Neural progenitor cell (in vitro differentiated cells): Measurements from ENCODE around the gene PTCD2. TPM values are rescaled to one million over a fixed set of nuclear protein-coding genes. Genes with fewer than 3 reads are reported as not detected.

Experiments used
- DNase-seq: peaks from one replicate; pipeline ENCODE4 v3.0.0-alpha.2; 2016; ENCODE audit warnings: low spot score
- H2AFZ ChIP-seq: fragments of 200-600 bp; sonication (generic); replicated peaks from 2 replicates; pipeline ENCODE4 v1.6.1; 2016; ENCODE audit warnings: antibody characterized with exemption
- H3F3A ChIP-seq: fragments of 200-600 bp; sonication (generic); 2 replicates; pipeline ENCODE4 v1.6.1; 2016; ENCODE audit warnings: antibody characterized with exemption, low read depth
- H3K27ac ChIP-seq: fragments of 200-600 bp; sonication (generic); 2 replicates; pipeline ENCODE4 v1.5.1; 2016; ENCODE audit warnings: mild to moderate bottlenecking
- H3K27me3 ChIP-seq: fragments of 200-600 bp; sonication (generic); 2 replicates; pipeline ENCODE4 v1.6.1; 2016; ENCODE audit warnings: mild to moderate bottlenecking, moderate library complexity
- H3K36me3 ChIP-seq: fragments of 200-600 bp; sonication (generic); 2 replicates; pipeline ENCODE4 v1.5.1; 2016
- H3K4me1 ChIP-seq: fragments of 200-600 bp; sonication (generic); 2 replicates; pipeline ENCODE4 v1.6.1; 2016; ENCODE audit warnings: mixed run types
- H3K4me2 ChIP-seq: fragments of 200-600 bp; sonication (generic); 2 replicates; pipeline ENCODE4 v1.6.1; 2016
- H3K4me3 ChIP-seq: fragments of 200-600 bp; sonication (generic); 2 replicates; pipeline ENCODE4 v1.5.1; 2016
- H3K79me2 ChIP-seq: fragments of 200-600 bp; sonication (generic); 2 replicates; pipeline ENCODE4 v1.6.1; 2016; ENCODE audit warnings: low read depth
- H3K9ac ChIP-seq: fragments of 200-600 bp; sonication (generic); 2 replicates; pipeline ENCODE4 v1.6.1; 2016
- H3K9me3 ChIP-seq: fragments of 200-600 bp; sonication (generic); 2 replicates; pipeline ENCODE4 v1.5.1; 2016; ENCODE audit warnings: low read depth
- H4K20me1 ChIP-seq: fragments of 200-600 bp; sonication (generic); 2 replicates; pipeline ENCODE4 v1.6.1; 2016; ENCODE audit warnings: low read depth
- H3K27ac Mint-ChIP-seq: 3 replicates; pipeline ENCODE4 v1.8.0; 2021; ENCODE audit warnings: mixed read lengths
- H3K27me3 Mint-ChIP-seq: 2 replicates; pipeline ENCODE4 v1.8.0; 2022; ENCODE audit warnings: low read depth, mild to moderate bottlenecking, inconsistent platforms, moderate library complexity, mixed read lengths; ENCODE audit not compliant: insufficient read depth
- H3K36me3 Mint-ChIP-seq: 3 replicates; pipeline ENCODE4 v1.8.0; 2021; ENCODE audit warnings: mixed read lengths
- H3K4me1 Mint-ChIP-seq: 3 replicates; pipeline ENCODE4 v1.8.0; 2021; ENCODE audit warnings: mixed read lengths
- H3K4me3 Mint-ChIP-seq: 3 replicates; pipeline ENCODE4 v1.8.0; 2021; ENCODE audit warnings: mild to moderate bottlenecking, moderate library complexity, mixed read lengths
- H3K9me3 Mint-ChIP-seq: 3 replicates; pipeline ENCODE4 v1.8.0; 2020; ENCODE audit warnings: mixed read lengths
- CTCF ChIP-seq: fragments of 200-600 bp; sonication (generic); IDR thresholded peaks from 2 replicates; pipeline ENCODE4 v1.5.1; 2017; ENCODE audit warnings: antibody characterized with exemption, mild to moderate bottlenecking
- EZH2 ChIP-seq: fragments of 200-600 bp; sonication (generic); IDR thresholded peaks from 2 replicates; pipeline ENCODE4 v1.6.1; 2017; ENCODE audit warnings: antibody characterized with exemption, mild to moderate bottlenecking, moderate library complexity
- EZH2phosphoT487 ChIP-seq: fragments of 200-600 bp; sonication (generic); IDR thresholded peaks from 2 replicates; pipeline ENCODE4 v1.6.1; 2017; ENCODE audit warnings: antibody characterized with exemption
- total RNA-seq: library from RNA; depleted of rRNA; stranded (reverse); fragments of >200 nt; gene quantifications from 2 replicates; pipeline ENCODE4 v1.2.3, GENCODE V29; 2015; ENCODE audit warnings: low replicate concordance

Gene PTCD2
- total RNA-seq, result 13.7 and 13.8 TPM in 2 replicates

GRCh38 chr5:72319976-72320752 lies at the start of gene PTCD2, which contains the start of gene MRPS27:
Gene PTCD2 (plus strand): TSS chr5:72320373. CDS start chr5:72320383, 10 bp downstream.
Gene MRPS27 (minus strand): TSS chr5:72320240. CDS start chr5:72320221, 19 bp downstream.
- peaks cover 56% of the 10 kb centered on the region for H3K79me2 ChIP-seq

GRCh38 chr5:72271702-72272101 lies 48.5 kb upstream of the PTCD2 start:
- no peak overlapping the region for H2AFZ ChIP-seq
- Mint-ChIP-seq H3K27me3 (no peaks in the 10 kb centered on the region), H3K36me3 (peaks cover 33% of the 10 kb centered on the region), H3K4me1 (no peaks in the 10 kb centered on the region), H3K4me3 (no peak overlapping the region), H3K9me3 (peaks cover 13% of the 10 kb centered on the region), H3K27ac (no peak overlapping the region)
- no peak for DNase-seq
- H3K4me1 ChIP-seq, result no peaks in the 10 kb centered on the region
- no peak overlapping the region for H3K4me2 ChIP-seq
- H3K79me2 ChIP-seq, result peaks cover 57% of the 10 kb centered on the region
- H3F3A ChIP-seq, result no peaks in the 10 kb centered on the region
- H3K4me3 ChIP-seq, result no peak overlapping the region
- no peak for TF ChIP-seq CTCF
- TF ChIP-seq EZH2phosphoT487, result no peak
- no peak for TF ChIP-seq EZH2
- H3K9me3 ChIP-seq, result no peaks in the 10 kb centered on the region
- no peaks in the 10 kb centered on the region for H4K20me1 ChIP-seq
- H3K36me3 ChIP-seq, result peaks cover 7% of the 10 kb centered on the region
- no peak overlapping the region for H3K27ac ChIP-seq
- H3K9ac ChIP-seq, result no peak overlapping the region
- H3K27me3 ChIP-seq, result no peaks in the 10 kb centered on the region

More at GRCh38 chr5:72319976-72320752, at the start of gene PTCD2, which contains the start of gene MRPS27:
- peak within 1 kb of the TSS; percentile 83 for H3K9ac ChIP-seq
- DNase-seq, result peak; percentile 99
- peak within 1 kb of the TSS; percentile 76 for H3K4me2 ChIP-seq
- no peaks in the 10 kb centered on the region for H3K9me3 Mint-ChIP-seq
- peaks cover 10% of the 10 kb centered on the region for H3F3A ChIP-seq
- H3K36me3 ChIP-seq, result no peaks in the 10 kb centered on the region
- H3K36me3 Mint-ChIP-seq, result peaks cover 15% of the 10 kb centered on the region
- no peaks in the 10 kb centered on the region for H4K20me1 ChIP-seq
- H3K4me1 ChIP-seq, result peaks cover 4% of the 10 kb centered on the region
- no peaks in the 10 kb centered on the region for H3K9me3 ChIP-seq
- peak within 1 kb of the TSS; percentile 92 for H2AFZ ChIP-seq
- H3K4me3 ChIP-seq, result peak within 1 kb of the TSS; percentile 75
- no peaks in the 10 kb centered on the region for H3K27me3 ChIP-seq
- H3K4me1 Mint-ChIP-seq, result peaks cover 18% of the 10 kb centered on the region
- peak within 1 kb of the TSS; percentile 91 for H3K27ac Mint-ChIP-seq
- peak within 1 kb of the TSS; percentile 86 for H3K27ac ChIP-seq
- TF ChIP-seq EZH2 (no peak), EZH2phosphoT487 (no peak), CTCF (peak; percentile 41)
- peaks cover 2% of the 10 kb centered on the region for H3K27me3 Mint-ChIP-seq
- peak within 1 kb of the TSS; percentile 97 for H3K4me3 Mint-ChIP-seq

- no peak overlapping the region for H3K27ac ChIP-seq
- no peaks in the 10 kb centered on the region for H3K27me3 Mint-ChIP-seq
- no peak overlapping the region for H3K4me2 ChIP-seq
- no peak overlapping the region for H3K4me3 ChIP-seq
- TF ChIP-seq EZH2phosphoT487 (no peak), CTCF (no peak), EZH2 (no peak)
- H3K4me1 Mint-ChIP-seq, result no peaks in the 10 kb centered on the region
- H3K27ac Mint-ChIP-seq, result no peak overlapping the region
- no peak for DNase-seq
- peaks cover 7% of the 10 kb centered on the region for H3K36me3 ChIP-seq
- no peak overlapping the region for H3K9ac ChIP-seq
- no peaks in the 10 kb centered on the region for H3K4me1 ChIP-seq
- H3K36me3 Mint-ChIP-seq, result peaks cover 38% of the 10 kb centered on the region
- peaks cover 18% of the 10 kb centered on the region for H3K9me3 Mint-ChIP-seq
- H3K27me3 ChIP-seq, result no peaks in the 10 kb centered on the region
- no peak overlapping the region for H3K4me3 Mint-ChIP-seq
- H3K79me2 ChIP-seq, result peaks cover 57% of the 10 kb centered on the region
- no peaks in the 10 kb centered on the region for H3F3A ChIP-seq
- H3K9me3 ChIP-seq, result no peaks in the 10 kb centered on the region
- no peaks in the 10 kb centered on the region for H4K20me1 ChIP-seq
- H2AFZ ChIP-seq, result no peak overlapping the region
These were observed 47.8 kb upstream of the PTCD2 start for GRCh38 chr5:72272398-72272797.
